Parathyroid adenoma (tissue), 2 donors: ENCODE data around the gene AMPD3.

Experiments used
- H2AFZ ChIP-seq: fragments of 300-600 bp; sonication (generic); one replicate; pipeline ENCODE4 v1.7.0; 2017; ENCODE audit warnings: antibody characterized with exemption, mild to moderate bottlenecking
- H3K27ac ChIP-seq: fragments of 300-600 bp; sonication (generic); one replicate; pipeline ENCODE4 v1.7.0; 2017
- H3K27me3 ChIP-seq: fragments of 300-600 bp; sonication (generic); one replicate; pipeline ENCODE4 v1.7.0; 2017; ENCODE audit warnings: low read length; ENCODE audit not compliant: control insufficient read depth, insufficient read depth
- H3K36me3 ChIP-seq: fragments of 300-600 bp; sonication (generic); one replicate; pipeline ENCODE4 v1.7.0; 2017; ENCODE audit warnings: low read length; ENCODE audit not compliant: control insufficient read depth, insufficient read depth
- H3K4me1 ChIP-seq: fragments of 300-600 bp; sonication (generic); one replicate; pipeline ENCODE4 v1.7.0; 2017; ENCODE audit warnings: control low read depth
- H3K4me2 ChIP-seq: fragments of 300-600 bp; sonication (generic); one replicate; pipeline ENCODE4 v1.7.0; 2017; ENCODE audit warnings: low read length
- H3K4me3 ChIP-seq: fragments of 300-600 bp; sonication (generic); one replicate; pipeline ENCODE4 v1.7.0; 2017; ENCODE audit warnings: low read depth, low read length
- H3K79me2 ChIP-seq: fragments of 300-600 bp; sonication (generic); one replicate; pipeline ENCODE4 v1.7.0; 2017; ENCODE audit warnings: control low read depth
- H3K9ac ChIP-seq: fragments of 300-600 bp; sonication (generic); one replicate; pipeline ENCODE4 v1.7.0; 2017; ENCODE audit warnings: mild to moderate bottlenecking
- H3K9me3 ChIP-seq: fragments of 300-600 bp; sonication (generic); one replicate; pipeline ENCODE4 v1.7.0; 2017; ENCODE audit warnings: low read length; ENCODE audit not compliant: control insufficient read depth
- TF ChIP-seq, protein P1 (sequence below): fragments of 300-600 bp; sonication (generic); IDR thresholded peaks from one replicate; pipeline ENCODE4 v1.7.0; 2017; ENCODE audit warnings: antibody characterized with exemption, mild to moderate bottlenecking
- donor health status: primary hyperparathyroidism.

Gene AMPD3

DNA sequence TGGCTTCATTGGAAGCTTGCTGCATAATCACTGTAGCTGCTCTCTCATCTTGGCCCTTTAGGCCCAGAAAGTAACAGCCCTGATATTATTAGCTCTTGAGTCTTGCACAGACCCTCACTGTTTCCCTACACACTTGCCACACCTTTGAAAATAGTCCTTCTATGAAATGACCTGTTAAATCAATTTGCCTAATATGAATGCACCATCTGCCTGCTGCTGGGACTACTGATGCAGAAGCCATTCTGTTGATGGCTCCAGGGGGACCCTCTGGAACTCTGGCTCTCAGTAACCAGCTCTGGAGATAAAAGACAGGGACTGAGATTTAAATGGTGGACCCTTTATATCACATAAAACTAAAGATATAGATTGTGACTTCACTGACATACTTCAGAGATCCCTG is 14.7 kb upstream of the AMPD3 start:
- Histone ChIP-seq H3K4me2 (no peak overlapping the region), H3K4me1 (no peaks in the 10 kb centered on the region), H3K9ac (no peak overlapping the region), H3K9me3 (no peaks in the 10 kb centered on the region), H3K36me3 (no peaks in the 10 kb centered on the region), H3K79me2 (no peaks in the 10 kb centered on the region), H2AFZ (no peak overlapping the region), H3K4me3 (no peak overlapping the region), H3K27ac (no peak overlapping the region), H3K27me3 (no peaks in the 10 kb centered on the region)
- TF ChIP-seq, protein P1, sequence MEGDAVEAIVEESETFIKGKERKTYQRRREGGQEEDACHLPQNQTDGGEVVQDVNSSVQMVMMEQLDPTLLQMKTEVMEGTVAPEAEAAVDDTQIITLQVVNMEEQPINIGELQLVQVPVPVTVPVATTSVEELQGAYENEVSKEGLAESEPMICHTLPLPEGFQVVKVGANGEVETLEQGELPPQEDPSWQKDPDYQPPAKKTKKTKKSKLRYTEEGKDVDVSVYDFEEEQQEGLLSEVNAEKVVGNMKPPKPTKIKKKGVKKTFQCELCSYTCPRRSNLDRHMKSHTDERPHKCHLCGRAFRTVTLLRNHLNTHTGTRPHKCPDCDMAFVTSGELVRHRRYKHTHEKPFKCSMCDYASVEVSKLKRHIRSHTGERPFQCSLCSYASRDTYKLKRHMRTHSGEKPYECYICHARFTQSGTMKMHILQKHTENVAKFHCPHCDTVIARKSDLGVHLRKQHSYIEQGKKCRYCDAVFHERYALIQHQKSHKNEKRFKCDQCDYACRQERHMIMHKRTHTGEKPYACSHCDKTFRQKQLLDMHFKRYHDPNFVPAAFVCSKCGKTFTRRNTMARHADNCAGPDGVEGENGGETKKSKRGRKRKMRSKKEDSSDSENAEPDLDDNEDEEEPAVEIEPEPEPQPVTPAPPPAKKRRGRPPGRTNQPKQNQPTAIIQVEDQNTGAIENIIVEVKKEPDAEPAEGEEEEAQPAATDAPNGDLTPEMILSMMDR, result no peak

DNA sequence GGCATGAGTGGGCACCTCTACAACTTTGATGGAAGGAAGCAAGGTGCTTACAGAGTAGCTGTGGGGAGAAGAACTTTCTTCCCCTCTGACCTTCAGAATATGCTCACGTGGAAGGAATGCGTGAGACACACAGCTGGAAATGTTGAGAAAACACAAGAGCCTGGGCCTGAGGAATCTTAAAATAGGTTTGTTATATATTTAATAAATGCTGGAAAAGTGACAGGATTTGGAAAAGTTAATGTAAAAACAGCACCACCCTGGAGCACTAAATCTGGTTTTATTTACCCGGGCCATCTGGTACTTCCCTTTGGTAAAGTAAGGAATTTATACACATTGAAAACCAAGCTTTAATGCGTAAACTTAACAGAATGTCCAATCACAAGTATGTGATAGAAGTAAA is 14.0 kb upstream of the AMPD3 start:
- no peak overlapping the region for H3K4me3 ChIP-seq
- no peak overlapping the region for H3K9ac ChIP-seq
- no peak overlapping the region for H3K4me2 ChIP-seq
- no peaks in the 10 kb centered on the region for H3K4me1 ChIP-seq
- H3K9me3 ChIP-seq, result no peaks in the 10 kb centered on the region
- H3K36me3 ChIP-seq, result no peaks in the 10 kb centered on the region
- no peaks in the 10 kb centered on the region for H3K79me2 ChIP-seq
- no peak overlapping the region for H2AFZ ChIP-seq
- no peaks in the 10 kb centered on the region for H3K27me3 ChIP-seq
- TF ChIP-seq, protein P1, result no peak
- no peak overlapping the region for H3K27ac ChIP-seq

DNA sequence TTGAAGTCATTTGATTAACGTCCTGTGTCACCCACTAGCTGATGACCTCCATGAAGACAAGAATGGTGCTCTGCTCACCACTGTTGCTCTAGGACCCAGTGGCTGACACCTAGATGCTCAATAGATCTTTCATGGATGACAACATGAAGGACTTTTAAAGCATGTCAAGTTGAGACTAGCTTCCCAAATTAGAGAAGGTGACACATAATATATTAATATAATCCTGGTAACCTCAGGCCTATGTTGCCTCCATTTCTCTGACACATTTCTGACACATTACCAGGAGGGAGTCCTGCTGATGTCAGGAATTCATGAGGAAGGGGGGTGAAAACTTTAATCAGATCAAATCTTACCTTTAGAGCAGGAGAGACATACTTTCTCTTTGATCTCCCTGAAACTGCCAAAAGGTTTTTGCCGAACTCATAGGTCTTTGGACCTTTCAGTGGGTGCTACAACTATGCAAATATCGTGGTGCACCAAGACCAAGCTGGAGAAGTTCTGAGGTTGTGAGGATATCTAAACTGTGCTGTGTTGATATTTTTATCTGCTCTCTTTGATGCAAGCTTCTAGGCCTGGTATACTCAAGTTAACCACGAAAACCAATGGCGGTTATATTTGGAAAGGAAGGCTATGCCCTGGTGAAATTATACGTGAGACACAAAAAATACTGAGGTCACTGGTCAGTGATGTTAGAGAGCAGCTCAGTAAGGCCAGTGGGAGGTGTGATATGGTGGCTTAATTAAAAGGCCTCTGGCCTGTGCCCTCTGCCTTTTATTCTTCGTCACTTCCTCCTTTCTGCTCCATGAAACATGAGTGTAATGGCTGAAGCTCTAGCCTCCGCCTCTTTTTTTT is 13.2 kb upstream of the AMPD3 start:
- no peak overlapping the region for H2AFZ ChIP-seq
- TF ChIP-seq, protein P1, result no peak
- no peaks in the 10 kb centered on the region for H3K9me3 ChIP-seq
- no peak overlapping the region for H3K9ac ChIP-seq
- H3K4me2 ChIP-seq, result no peak overlapping the region
- H3K36me3 ChIP-seq, result no peaks in the 10 kb centered on the region
- H3K4me1 ChIP-seq, result no peaks in the 10 kb centered on the region
- no peaks in the 10 kb centered on the region for H3K27me3 ChIP-seq
- H3K27ac ChIP-seq, result no peak overlapping the region
- H3K4me3 ChIP-seq, result no peak overlapping the region
- no peaks in the 10 kb centered on the region for H3K79me2 ChIP-seq

DNA sequence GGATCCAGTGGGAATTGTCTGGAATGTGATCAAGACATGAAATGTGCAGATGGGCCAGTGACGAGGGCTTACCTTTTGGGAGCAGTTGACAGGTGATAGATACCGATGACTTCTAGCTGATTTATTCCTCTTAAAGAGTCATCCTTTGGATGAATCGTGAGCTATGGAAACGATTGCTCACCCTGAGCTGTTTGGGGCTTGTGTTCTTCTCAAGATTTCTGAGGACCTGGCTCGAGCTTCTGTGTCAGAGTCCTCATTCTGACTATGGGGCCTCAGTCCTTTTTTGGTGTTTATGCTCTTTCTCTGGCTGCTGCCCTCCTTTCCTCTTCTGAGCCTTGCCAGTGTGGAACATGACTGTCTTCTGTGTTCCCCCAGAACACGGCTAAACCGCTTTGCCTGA is 11.9 kb upstream of the AMPD3 start:
- Histone ChIP-seq H3K4me2 (no peak overlapping the region), H3K79me2 (no peaks in the 10 kb centered on the region), H3K4me1 (no peaks in the 10 kb centered on the region), H3K9me3 (no peaks in the 10 kb centered on the region), H3K9ac (no peak overlapping the region), H3K27me3 (no peaks in the 10 kb centered on the region), H2AFZ (no peak overlapping the region), H3K36me3 (no peaks in the 10 kb centered on the region), H3K27ac (no peak overlapping the region), H3K4me3 (no peak overlapping the region)
- TF ChIP-seq, protein P1, result no peak

DNA sequence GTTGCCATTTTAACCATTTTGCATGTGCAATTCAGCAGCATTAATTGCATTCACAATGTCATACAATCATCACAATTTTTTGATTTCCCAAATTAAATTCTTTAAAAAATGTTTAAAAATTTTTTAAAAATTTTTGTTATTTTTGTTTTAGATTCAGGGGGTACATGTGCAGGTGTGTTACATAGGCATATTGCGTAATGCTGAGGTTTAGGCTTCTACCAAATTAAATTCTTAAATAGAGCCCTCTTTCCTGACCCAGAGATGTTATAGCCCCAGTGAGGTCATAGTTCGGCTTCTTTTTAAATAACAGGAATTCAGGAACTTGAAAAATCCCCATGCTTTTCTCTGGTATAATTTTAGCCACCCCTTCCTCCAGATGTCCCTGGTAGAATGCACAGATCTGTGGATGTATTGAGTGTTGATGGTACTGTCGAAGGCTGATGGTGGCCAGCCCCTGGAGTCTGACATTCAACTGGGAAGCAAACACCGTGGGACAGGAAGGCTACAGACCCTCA is 11.3 kb upstream of the AMPD3 start:
- Histone ChIP-seq H3K9ac (no peak overlapping the region), H3K4me2 (no peak overlapping the region), H3K27ac (no peak overlapping the region), H3K9me3 (no peaks in the 10 kb centered on the region), H3K4me1 (no peaks in the 10 kb centered on the region), H3K27me3 (no peaks in the 10 kb centered on the region), H3K4me3 (no peak overlapping the region), H3K36me3 (no peaks in the 10 kb centered on the region), H3K79me2 (no peaks in the 10 kb centered on the region), H2AFZ (no peak overlapping the region)
- TF ChIP-seq, protein P1, result no peak
